NCI-H2107 treated with DMSO at 0.1 percent for 48 hours (cell line): ENCODE data around the gene SOD3.
A peak's percentile ranks its signal among the peaks of the same experiment; 100 is the strongest.

Experiments used
- DNase-seq: peaks from one replicate; lab custom pipeline; 2025; ENCODE audit not compliant: unreplicated experiment; lab: John Stamatoyannopoulos, UW

Gene SOD3, protein sequence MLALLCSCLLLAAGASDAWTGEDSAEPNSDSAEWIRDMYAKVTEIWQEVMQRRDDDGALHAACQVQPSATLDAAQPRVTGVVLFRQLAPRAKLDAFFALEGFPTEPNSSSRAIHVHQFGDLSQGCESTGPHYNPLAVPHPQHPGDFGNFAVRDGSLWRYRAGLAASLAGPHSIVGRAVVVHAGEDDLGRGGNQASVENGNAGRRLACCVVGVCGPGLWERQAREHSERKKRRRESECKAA

DNA sequence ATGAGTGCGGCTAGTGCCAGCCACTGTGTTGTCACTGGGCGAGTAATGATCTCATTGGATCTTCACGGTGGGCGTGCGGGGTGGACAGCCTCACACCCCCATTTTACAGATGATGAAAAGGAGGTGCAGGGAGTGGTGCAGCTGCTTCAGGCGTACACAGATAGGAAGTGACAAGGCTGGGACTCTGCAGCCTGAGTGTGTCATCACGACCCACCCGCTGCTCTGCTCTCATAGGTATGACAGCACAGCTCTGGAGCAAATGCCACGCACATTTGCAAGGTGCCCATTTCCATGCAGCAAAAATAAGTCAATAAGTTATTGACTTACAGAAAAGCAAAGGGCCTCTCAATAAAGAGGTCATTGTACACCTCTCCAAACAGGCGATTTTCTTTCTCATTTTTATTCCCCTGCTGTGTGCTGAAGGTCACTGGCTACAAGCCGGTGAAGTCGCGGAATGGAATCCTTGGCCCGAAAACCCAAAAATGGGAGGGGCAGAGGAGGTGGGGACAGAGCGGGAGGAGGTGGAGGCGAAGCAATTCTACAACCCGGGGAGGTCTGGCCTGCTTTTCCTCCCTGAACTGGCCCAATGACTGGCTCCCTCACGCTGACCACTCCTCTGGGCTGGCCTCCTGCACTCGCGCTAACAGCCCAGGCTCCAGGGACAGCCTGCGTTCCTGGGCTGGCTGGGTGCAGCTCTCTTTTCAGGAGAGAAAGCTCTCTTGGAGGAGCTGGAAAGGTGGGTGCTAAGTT is at the start of gene SOD3:
TSS of gene SOD3 (plus strand) at position 658 of the 750 bp plus-strand sequence. CDS start 3,949 bp downstream, outside the sequence.
- DNase-seq, result no peak

DNA sequence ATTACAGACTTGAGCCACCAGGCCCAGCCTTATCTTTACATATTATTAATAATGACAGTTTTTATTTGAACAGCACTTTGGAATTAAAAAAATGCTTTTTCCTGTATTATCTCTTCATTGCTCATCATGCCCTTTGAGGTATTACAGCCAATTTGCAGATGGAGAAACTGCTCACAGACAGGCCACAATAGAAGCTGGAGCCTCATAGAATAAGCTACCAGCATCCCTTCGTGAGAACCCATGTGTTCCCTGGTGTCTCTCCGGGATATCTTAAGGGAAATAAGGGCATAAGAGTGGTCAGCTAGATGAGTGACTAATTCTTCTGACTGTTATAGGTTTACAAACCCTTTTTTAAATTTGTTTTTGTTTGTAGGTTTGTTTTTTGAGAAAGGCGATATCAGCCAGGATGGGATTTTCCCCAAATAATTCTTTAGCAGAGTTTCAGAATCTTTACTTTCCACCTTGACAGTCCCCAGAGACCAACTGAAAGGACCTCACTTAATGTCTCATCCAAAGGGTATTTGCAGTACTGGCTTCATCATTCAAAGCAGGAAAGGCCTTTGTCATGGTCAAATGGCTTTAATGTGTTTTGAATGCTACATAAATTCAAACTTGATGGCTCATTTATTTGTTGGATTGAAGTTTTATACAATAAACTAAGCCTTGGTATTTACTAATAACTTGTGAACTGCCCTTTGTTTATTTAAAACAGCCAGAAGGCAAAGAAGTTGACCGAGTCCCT is 48.0 kb upstream of the SOD3 start:
- DNase-seq, result no peak

DNA sequence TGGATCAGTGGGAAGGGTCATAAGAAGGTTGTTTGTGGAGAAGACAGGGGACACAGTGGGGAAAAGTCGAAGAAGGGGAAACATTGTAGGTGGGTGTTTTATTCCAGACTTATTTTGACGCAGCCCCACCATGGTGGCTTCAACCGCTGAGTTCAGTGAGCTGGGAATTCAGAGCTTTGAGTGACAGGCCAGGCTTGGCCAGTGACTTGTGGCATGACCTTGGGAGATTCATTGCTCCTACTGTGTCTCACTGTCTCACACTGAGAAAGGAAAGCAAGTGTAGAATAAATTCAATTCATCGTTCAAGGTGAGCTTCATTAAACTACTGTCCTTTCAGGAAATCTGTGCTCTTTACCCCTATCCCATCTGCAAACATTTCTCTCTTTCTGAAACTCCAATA is 47.4 kb upstream of the SOD3 start:
- no peak for DNase-seq

DNA sequence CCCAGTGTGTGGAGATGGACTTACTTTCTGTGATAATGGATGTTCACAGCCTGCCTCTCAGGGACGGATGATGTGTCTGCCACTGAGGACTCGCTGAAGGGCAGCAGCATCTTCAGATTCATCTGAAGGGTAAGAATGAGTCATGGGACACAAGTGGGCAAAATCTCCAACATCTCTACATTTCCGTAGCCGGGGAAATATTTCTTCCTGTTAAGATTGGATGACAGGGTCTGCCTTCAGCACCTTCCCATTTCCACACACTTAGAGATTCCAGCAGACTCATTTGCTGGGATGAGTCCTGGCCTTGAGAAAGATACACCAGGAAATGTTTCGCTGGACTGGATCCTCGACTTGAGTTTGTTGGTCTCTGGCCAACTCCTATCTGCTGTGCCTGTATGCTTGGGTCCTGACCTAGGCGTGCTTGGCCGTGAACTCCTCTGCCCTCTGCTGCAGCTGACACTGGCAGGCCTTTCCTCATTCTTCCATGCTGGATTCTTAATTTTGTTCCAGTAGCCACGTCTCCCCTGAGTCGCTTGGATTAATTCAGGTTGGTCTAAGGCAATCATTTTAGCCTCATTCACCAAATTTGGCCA is 46.5 kb upstream of the SOD3 start:
- DNase-seq, result no peak

DNA sequence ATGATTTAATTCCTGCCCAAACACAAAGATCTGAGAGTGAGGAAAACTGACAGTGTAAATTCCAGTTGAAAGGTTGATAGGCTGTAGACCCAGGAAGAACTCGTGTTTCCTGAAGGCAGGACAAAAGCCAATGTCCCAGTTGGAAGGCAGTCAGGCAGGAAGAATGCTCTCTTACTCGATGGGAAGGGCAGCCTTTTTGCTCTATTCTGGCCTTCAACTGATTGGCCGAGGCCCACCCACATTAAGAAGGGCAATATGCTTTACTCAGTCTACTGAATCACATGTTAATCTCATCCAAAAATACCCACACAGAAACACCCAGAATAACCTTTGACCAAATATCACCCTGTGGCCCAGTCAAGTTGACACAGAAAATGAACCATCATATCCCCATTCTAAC is 45.3 kb upstream of the SOD3 start:
- DNase-seq, result no peak

DNA sequence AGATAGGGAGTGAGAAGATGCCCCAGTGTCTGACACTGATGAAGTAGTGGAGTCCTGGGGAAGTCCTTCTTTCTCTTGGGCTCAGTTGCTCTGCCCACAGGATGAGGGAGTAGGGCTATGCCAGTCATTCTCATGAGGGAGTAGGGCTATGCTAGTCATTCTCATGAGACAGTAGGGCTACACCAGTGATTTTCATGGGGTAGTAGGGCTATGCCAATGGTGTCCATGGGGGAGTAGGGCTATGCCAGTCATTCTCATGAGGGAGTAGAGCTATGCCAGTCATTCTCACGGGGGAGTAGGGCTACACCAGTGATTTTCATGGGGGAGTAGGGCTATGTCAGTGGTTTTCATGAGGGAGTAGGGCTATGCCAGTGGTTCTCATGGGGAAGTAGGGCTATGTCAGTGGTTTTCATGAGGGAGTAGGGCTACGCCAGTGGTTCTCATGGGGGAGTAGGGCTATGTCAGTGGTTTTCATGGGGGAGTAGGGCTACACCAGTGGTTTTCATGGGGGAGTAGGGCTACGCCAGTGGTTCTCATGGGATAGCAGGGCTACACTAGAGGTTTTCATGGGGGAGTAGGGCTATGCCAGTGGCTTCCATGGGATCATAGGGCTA is 43.3 kb upstream of the SOD3 start:
- DNase-seq, result no peak

DNA sequence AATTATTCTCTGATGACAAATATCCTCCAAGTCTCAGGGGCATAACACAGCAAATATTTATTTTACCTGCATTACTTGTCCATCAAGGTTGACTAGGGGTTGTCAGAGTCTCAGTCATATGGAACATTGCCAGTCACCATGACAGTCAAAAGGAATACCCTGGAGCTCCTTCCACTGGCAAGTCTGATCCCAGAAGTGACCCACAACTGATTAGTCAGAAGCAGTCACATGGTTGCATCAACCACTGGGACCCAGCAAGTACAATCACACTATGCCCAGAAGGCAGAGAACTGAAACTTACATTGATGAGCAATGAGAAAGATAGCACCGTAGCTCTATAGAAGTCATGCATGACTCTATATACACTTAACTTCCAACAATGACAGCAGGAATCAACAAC is 41.9 kb upstream of the SOD3 start:
- no peak for DNase-seq

DNA sequence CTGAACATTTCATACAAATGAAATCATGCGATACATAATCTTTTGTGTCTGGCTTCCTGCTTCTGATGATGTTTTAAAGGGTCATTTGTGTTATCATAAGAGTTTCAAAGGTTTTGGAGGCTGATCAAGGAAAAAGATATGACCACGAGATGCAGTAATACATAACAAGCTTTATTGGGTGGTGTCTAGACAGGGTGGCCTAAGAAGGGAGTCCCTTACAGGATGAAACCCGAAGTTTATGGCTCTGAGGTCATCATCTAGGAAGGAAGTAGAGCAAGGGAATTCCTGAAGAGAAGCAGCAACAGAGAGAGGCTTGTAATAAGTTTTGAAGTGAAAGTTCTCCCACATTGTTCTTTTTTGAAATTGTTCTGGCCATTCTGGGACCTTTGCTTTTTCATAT is 40.8 kb upstream of the SOD3 start:
- DNase-seq, result no peak

DNA sequence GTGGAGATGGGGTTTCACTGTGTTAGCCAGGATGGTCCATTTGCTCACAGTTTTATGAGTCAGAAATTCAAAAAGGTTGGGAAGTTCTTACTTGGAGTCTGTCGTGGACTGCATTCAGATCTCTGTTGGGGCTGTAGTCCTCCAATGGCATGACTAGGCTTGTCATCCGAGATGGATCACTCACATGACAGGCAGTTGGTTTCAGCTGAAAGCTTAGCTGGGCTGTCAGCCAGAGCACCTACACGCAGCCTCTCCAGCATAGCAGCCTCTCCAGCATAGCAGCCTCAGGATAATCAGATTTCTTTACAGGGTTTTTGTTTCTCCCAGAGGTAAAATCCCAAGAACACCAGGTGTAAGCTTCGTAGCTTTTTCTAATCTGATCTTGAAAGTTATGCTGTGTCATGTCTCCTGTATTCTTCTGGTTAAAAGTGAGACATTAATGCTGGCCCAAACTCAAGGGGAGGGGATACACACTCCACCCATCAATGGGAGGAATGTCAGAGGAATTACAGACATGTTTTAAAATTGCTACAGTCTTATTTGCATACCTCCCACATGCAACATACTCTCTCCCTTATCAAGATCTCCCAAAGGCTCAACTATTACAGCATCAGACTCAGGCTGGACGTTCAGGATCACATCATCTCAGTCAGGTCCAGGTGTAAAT is 31.6 kb upstream of the SOD3 start:
- DNase-seq, result peak; percentile 11

DNA sequence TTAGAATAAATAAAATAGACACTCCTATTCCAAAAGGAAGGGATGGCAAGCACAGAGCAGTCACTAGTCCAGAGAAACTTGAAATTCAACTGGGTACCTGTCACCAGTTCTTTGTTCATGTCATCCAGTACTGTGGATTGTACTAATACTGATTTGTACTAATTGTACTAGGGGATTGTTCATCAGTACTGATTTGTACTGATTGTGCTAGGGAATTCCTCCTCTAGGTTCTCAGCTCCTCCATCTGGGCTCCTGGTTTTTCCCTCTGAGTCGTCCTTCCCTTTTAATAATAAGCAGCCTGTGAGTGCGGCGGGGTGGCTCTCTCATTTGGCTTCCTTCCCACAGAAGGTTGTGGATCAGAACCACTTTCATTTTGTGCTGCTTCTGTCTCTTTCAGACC is 31.0 kb upstream of the SOD3 start:
- DNase-seq, result no peak

DNA sequence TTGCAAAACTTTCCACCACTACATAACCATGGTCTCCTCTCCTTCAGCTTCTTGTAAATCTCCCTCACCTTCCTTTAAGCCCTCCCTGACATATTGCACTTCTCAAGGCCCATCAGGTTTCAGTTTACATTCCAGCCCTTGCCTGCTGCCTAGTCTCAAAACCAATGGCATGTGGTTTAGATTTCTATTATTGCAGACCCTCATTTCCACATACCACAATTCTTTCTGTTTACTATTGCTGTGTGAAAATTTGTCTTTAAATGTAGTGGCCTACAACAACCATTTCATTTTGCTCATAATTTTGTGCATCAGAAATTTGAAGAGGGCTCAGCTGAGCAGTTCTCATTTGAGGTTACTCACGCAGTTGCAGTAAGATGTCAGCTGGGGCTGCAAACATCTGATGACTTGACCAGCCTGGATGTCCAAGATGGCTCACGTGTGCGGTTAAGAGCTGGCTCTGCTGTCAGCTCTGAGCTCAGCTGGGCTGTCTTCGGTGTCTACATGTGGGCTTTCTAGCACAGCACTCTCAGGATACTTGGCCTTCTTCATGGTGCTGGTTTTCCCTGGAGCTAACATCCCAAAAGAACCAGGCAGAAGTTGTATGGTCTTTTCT is 29.9 kb upstream of the SOD3 start:
- DNase-seq, result no peak

DNA sequence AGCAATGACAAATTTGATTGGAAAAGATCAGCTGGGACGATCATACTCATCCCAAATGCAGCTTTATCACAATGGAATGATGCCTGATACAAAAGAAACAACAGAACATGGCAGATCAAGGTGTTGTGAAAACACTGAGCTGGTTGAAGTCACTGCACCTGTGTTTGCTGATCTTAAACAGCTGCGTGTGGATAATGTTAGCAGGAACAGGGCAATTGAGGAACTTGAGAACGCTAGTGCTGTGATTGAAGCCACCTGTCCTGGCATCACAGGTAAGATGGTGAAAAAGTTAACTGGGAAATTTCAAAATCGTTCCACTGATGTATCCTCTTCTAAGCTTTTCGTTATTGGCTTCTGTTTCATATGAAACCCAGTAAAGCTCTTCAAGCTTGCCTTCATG is 27.4 kb upstream of the SOD3 start:
- DNase-seq, result no peak

DNA sequence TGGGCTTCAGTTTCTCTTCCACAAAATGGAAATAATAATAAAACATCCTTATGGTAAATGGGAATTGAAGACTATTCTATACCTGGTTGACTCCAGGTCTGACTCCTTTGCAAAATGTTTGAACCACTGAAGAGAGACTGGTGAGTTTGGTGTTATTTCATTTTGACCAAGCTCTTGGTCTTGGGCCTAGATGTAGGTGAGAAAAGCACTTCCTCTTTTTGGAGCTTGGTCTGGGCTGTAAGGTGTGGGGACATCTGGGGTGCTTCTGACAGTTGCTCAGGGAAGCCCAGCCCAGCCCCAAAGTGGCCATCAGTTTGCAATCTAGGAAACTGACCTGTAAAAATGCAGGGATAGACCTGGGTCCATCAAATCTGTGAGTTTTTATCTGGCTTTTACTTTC is 26.8 kb upstream of the SOD3 start:
- no peak for DNase-seq

DNA sequence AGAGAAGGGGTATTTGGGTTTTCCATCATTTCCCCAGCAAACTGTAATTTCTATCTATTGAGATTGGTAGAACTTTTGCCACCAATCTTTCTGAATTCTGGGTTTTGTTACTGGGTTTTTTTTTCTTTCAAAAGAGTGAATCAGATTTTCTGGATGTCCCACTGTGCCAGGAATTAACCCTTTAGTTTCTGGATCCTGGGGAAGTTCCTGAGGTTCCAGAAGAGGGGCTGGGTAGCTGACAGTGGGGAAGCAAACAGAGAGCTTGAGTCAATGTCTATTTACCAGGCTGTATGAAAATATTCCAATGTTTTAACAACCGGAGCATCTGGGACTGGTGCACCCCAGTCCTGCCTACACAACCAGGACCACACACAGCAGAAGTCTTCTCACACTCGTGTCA is 25.8 kb upstream of the SOD3 start:
- DNase-seq, result no peak

DNA sequence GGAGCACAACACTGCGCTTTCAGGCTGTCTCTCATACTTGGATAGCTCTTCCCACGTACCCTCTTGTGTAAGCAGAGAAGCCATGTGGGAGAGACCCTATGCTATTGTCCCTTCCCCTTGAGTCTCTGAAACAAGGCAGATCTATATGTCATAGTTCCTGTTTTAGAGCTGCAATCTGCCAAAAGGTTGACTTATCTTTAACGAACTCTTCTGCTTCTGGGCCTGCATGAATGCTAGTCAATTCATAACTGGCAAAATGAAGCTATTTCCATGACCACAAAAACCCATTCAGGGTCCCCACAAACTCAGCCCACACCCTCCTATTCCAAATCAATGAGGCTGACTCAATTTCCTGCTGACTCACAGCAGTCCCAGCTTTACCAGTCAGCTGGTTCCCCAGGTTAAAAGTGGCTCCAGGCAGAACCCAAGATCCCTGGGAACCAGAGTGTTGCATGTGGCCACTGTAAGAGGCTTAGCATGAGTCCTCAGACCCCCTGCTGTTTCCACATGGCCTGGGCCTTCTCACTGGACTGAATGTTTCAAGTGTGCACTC is 25.3 kb upstream of the SOD3 start:
- no peak for DNase-seq

DNA sequence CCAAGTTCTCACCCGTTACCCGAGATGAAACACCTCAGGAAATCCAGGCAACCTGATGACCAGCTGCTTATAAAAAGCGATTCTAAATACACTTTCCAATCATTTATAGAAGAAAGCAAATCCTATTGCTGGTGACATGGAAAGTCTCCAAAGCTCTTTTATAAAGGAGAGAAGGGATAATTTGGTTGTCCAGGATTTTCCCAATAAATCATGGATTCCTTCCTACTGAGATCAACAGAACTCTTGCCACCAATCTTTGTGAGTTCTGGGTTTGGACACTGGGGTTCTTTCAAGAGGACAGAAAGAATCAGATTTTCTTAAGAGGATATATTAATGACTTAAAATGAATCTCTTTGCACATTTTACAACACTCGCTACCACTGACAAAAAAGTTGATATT is 24.7 kb upstream of the SOD3 start:
- no peak for DNase-seq

DNA sequence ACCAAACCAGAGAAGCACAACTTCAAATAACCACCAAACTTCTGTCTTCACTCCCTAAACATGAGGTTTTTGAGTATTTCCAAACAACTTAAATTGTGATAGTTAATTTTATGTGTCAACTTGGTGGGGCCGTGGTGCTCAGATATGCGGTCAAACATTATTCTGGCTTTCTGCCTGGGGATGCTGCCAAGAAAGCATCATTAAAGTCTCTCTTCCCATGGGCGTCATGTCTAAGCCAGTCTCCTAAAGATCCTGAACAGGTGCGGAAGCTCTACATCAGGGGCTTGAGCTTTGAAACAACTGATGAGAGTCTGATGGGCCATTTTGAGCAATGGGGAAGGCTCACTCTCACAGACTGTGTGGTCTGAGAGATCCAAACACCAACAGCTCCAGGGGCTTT is 24.1 kb upstream of the SOD3 start:
- DNase-seq, result no peak

DNA sequence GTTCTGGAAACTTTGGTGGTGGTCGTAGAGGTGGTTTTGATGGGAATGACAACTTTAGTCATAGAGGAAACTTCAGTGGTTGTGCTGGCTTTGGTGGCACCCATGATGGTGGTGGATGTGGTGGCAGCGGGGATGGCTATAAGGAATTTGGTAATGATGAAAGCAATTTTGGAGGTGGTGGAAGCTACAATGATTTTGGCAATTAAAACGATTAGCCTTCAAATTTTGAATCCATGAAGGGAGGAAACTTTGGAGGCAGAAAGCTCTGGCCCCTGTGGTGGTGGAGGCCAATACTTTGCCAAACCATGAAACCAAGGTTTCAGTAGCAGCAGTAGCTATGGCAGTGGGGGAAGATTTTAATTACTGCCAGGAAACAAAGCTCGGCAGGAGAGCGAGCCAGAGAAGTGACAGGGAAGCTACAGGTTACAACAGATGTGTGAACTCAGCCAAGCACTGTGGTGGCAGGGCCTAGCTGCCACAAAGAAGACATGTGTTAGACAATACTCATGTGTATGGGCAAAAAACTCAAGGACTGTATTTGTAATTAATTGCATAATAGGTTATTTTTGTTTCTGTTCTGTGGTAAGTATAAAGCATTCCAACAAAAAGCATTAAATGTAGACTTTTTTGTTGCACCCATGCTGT is 23.2 kb upstream of the SOD3 start:
- DNase-seq, result no peak

DNA sequence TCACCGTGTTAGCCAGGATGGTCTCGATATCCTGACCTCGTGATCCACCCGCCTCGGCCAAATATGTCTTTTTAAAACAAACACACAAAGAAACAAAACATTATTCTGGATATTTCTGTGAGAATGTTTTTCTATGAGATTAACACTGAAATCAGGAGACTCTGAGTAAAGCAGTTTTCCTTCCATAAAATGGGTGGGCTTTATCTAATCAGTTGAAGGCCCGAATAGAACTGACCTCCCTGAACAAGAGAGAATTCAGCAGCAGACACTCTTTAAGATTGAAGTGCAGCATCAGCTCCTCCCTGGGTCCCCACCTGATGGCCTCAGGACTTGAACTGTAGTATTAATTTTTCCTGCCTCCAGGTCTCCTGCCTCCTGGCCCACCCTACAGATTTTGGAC is 22.4 kb upstream of the SOD3 start:
- no peak for DNase-seq

DNA sequence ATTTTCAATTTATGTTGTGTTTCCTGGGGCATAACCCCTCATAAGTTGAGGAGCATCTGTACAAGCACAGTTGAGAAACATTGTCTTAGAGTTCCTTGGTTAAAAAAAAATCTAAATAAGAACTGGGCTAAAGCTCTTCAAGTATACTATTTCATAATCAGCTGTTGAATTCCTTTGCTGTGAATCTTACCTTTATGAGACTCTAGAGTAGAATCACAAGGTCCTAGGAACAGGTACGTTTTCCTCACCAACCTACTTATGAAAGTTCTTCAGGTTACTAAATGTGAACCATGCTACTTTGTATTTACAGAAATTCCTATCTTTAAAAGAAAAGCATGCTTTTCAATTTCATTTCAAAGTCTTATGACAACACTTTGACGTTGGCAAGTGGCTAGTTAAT is 20.9 kb upstream of the SOD3 start:
- DNase-seq, result no peak
